Posterior cingulate gyrus (tissue), 11 donors: ENCODE measurements around the gene AIFM2.

Source experiments
- DNase-seq, 10 donors: peaks; one replicate each; pipeline versions ENCODE4 v3.0.0 to v3.0.0-alpha.2; 2020 to 2021; ENCODE audit warnings: mixed read lengths in 3 of 10
- intact Hi-C: fragments of 100-400 bp; cut with DNase I; formaldehyde crosslinking; loops from one replicate; pipeline ENCODE4 v1.15.1; 2023

AIFM2 gene

GRCh38 chr10:70147259-70147625 is 14.6 kb upstream of the AIFM2 start:
- intact Hi-C loops, result loop anchor here (2.0 to 10.0 kb wide), 2 partner anchors 24 to 218 kb away; partner anchors contain the start of gene SAR1A
- DNase-seq, result no peak

- peak; percentile 95 to 99 (median 98) for DNase-seq
- intact Hi-C loops, result loop anchor here (2.0 to 10.0 kb wide), 2 partner anchors 24 to 218 kb away; partner anchors contain the start of gene SAR1A
Measured at GRCh38 chr10:70146489-70147258, 14.0 kb upstream of the AIFM2 start, which contains the start of gene TYSND1. Gene TYSND1 (minus strand): TSS chr10:70146700. CDS start chr10:70146586, 114 bp downstream.

GRCh38 chr10:70145666-70146488 is 13.3 kb upstream of the AIFM2 start:
- peak; percentile 41 to 96 (median 68) for DNase-seq
- intact Hi-C loops, result loop anchor here (2.0 to 10.0 kb wide), 2 partner anchors 25 to 219 kb away; partner anchors contain the start of gene SAR1A

- intact Hi-C loops, result loop anchor here (10.0 kb wide), 1 partner anchor 220 kb away; no protein-coding TSS in a partner anchor
- peak in 1 of 10 donors; percentile 18 for DNase-seq
Measured at GRCh38 chr10:70145166-70145665, 12.6 kb upstream of the AIFM2 start.

GRCh38 chr10:70144372-70145110 is 11.9 kb upstream of the AIFM2 start:
- peak in 1 of 10 donors; percentile 26 for DNase-seq
- intact Hi-C loops, result loop anchor here (10.0 kb wide), 1 partner anchor 220 kb away; no protein-coding TSS in a partner anchor

- intact Hi-C loops, result loop anchor here (10.0 kb wide), 1 partner anchor 222 kb away; no protein-coding TSS in a partner anchor
- peak in 1 of 10 donors; percentile 71 for DNase-seq
Measured at GRCh38 chr10:70142555-70142954, 9.9 kb upstream of the AIFM2 start.

GRCh38 chr10:70140297-70140696 is 7.7 kb upstream of the AIFM2 start:
- intact Hi-C loops, result loop anchor here (10.0 kb wide), 1 partner anchor 225 kb away; no protein-coding TSS in a partner anchor
- DNase-seq, result no peak

- peak in 1 of 10 donors; percentile 68 for DNase-seq
Measured at GRCh38 chr10:70139997-70140250, 7.3 kb upstream of the AIFM2 start.

GRCh38 chr10:70139151-70139996 is 6.7 kb upstream of the AIFM2 start:
- intact Hi-C loops, result no loop called here
- DNase-seq, result peak in 1 of 10 donors; percentile 30

More at GRCh38 chr10:70139997-70140250, 7.3 kb upstream of the AIFM2 start:
- intact Hi-C loops, result loop anchor here (10.0 kb wide), 1 partner anchor 225 kb away; no protein-coding TSS in a partner anchor

- peak in 1 of 10 donors; percentile 46 for DNase-seq
Measured at GRCh38 chr10:70137927-70138883, 5.6 kb upstream of the AIFM2 start.

GRCh38 chr10:70137135-70137534 is 4.5 kb upstream of the AIFM2 start:
- no peak for DNase-seq
- intact Hi-C loops, result no loop called here

More at GRCh38 chr10:70137927-70138883, 5.6 kb upstream of the AIFM2 start:
- intact Hi-C loops, result no loop called here

GRCh38 chr10:70135684-70136083 is 3.1 kb upstream of the AIFM2 start:
- intact Hi-C loops, result no loop called here
- DNase-seq, result peak in 2 of 10 donors; percentile 2 to 26

GRCh38 chr10:70135046-70135445 is 2.4 kb upstream of the AIFM2 start:
- peak in 1 of 10 donors; percentile 5 for DNase-seq
- intact Hi-C loops, result no loop called here

- intact Hi-C loops, result no loop called here
- DNase-seq, result peak in 1 of 10 donors; percentile 22
Measured at GRCh38 chr10:70131560-70131937, 1.1 kb downstream of the AIFM2 start.

GRCh38 chr10:70130878-70131559 is 1.6 kb downstream of the AIFM2 start:
- peak in 1 of 10 donors; percentile 42 for DNase-seq
- intact Hi-C loops, result no loop called here

GRCh38 chr10:70126700-70127395 is 5.8 kb downstream of the AIFM2 start:
- peak in 1 of 10 donors; percentile 60 for DNase-seq
- intact Hi-C loops, result no loop called here
